HG03196 (cell line): ENCODE results near the gene GALNT4.

Experiments
- ATAC-seq: cut with Tn5 transposase; IDR thresholded peaks from one replicate; pipeline ENCODE4 v1.9.1; 2021; ENCODE audit not compliant: unreplicated experiment

Gene GALNT4

DNA sequence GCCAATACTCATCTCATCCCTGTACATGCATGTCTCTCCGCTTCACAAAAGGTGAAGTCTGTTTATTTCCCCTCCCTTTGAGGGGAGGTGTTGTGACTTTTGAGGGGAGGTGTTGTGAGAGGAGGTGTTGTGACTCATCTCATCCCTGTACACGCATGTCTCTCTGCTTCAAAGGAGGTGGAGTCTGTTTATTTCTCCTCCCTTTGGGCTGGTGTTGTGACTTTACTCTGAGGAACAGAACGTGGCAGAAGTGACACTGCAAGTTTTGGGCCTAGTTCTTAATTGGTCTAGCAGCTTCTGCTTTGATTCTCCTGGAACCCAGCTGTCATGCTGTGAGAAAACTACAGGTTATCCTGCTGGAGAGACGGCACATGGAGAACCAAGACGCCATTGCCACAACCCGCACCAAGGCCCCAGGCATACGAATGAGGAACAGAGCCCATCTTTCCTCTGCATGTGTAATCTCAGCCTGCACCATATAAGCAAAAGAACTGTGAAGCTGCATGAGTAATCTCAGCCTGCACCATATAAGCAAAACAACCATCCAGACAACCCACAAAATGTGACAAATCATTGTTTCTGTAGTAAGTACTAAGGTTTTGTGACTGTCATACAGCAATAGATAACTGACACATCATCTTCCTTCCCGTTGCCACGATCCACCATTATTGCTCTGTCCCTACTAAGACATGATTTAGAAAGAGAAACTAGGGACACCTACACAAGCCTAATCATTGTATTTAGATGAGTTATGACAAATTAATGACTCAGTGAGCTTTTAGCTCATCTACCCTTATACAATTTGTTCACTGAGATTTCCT is 30.0 kb downstream of the GALNT4 start:
- ATAC-seq: peak; percentile 46

DNA sequence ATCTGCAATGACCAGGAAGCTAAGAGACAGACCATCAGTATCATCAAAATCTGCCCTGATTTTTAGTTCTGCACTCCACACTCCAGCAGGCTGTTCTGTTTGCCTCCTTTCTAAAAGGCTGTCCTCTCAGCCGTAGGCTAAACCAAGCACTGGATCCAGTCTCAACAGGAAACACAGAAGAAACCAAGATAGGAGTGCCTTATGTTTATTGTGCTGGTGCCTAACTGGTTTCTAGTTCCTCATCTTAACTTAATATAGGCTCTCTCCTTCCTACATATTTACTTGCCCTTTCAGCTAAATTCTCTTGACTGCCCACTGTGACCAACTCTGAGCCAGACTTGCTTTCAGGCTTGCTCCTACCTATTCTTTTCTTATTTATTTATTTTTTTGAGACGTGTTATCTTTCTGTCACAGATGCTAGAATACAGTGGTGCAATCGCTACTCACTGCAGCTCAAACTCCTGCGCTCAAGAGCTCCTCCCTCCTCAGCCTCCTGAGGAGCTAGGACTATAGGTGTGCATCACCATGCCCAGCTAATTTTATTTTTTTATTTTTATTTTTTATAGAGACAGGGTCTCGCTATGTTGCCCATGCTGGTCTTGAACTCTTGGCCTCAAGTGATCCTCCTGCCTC is 30.8 kb downstream of the GALNT4 start:
- no peak for ATAC-seq

DNA sequence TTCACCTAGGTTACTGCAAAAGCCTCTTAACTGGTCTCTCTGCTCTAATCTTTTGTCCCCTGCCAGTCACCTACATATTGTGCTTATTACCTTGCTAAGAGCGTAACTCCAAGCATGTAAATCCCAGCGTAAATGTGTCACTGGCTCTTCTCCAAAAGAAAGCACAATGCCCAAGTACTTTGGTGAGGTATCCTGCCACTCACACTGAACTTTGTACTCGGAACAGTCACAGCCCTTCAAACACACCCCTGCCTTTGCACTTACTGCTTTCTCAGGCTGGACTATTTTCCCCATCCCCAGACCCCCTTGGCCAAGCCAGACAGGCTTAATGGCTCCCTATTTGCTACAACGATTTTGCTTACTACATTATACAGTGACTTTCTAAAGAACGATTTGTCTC is 31.7 kb downstream of the GALNT4 start:
- no peak for ATAC-seq

DNA sequence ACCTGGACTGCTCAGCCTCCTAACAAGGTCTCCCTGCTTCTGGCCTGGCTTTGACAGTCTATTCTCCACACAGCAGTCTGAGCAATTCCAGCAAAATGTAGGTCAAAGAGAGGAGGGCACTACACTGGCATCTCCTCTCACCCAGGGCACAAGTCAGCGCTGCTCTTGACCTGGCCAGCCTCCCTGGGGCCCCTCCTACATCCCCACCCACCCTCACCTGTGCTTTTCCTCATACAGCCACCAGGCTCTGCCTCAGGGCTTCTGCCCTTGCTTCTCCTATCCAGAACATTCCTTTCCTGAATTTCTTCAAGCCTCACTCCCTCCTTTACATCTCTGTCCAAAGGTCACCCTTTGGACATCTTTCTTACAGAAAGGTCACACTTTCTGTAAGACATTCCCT is 33.7 kb downstream of the GALNT4 start:
- ATAC-seq: no peak

DNA sequence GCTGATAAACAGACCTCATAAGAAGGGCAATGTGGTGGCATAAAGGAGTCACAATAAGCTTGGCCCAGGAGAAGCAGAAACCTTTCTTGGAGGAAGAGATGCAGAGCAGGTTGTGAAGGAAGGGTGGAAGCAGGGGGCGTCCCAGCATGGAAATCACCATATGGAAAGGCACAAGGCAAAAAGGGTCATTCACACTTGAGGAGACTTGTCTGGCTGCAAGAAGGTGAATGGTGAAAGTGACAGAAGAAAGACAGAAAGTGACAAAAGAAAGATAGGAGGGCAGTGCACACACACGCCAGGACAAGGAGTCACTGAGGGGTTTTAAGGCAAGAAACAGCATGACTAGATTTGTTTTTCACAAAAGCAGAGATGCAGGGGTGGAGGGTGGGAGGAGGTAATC is 38.3 kb downstream of the GALNT4 start:
- ATAC-seq: no peak

DNA sequence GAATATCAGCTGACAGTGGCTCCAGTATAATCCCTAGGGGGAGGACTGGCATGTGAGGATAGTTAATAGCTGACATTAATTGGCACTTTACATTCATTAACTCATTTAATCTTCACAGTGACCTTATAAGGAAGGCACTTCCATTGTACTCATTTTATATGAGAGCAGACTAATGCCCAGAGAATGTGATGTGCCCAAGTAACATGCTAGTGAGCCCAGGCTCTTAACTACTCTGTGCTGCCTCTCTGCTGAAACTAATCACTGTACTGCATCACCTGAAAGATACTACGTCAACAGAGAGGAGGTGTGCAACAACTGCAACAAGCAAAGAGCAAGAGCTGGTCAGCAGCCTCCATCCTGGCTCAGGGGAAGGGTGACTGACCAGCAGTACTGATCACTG is 40.1 kb downstream of the GALNT4 start:
- ATAC-seq: no peak

DNA sequence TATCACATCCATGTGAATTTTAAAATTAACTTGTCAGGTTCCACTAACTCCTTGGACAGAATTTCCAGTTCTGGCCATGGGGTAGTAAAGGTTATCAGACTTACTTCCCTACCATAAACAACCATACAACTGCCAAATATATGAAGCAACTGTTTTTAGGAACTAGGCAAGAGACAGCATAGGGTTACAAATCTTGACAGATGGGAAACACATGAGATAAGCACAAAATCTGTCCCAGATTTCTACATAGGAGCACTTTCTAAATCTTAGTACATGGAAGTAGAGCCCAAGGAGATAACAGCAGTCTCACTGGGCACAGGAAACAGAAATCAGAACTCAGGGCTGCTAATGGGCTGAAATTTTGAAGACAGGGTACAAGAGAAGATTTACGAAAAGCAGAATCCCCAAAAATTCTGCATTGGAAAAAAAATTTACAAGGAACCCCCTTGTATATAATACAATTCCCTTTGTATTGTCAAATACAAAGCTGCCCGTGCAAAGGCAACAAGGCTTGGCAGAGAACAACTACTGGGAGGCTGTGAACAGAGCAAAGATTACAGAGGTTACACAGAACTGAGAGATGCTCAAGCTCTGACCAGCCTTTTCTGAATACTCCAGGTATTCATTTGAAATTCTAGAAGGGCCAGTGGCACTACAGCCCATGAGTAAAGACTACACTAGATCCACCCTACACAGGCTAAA is 43.2 kb downstream of the GALNT4 start:
- ATAC-seq: no peak

DNA sequence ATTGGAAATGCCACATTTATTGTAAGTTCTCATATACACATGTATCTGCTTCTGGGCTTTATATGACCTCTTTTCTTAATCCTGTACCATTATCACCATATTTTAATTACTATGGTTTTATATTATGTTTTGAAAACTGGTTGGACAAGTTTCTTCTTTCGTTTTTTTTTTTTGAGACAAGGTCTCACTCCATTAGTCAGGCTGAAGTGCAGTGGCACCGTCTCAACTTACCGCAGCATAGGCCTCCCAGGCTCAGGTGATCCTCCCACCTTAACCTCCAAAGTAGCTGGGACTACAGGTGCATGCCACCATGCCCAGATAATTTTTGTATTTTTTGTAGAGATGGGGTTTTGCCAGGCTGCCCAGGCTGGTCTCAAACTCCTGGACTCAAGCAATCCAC is 44.6 kb downstream of the GALNT4 start:
- no peak for ATAC-seq

DNA sequence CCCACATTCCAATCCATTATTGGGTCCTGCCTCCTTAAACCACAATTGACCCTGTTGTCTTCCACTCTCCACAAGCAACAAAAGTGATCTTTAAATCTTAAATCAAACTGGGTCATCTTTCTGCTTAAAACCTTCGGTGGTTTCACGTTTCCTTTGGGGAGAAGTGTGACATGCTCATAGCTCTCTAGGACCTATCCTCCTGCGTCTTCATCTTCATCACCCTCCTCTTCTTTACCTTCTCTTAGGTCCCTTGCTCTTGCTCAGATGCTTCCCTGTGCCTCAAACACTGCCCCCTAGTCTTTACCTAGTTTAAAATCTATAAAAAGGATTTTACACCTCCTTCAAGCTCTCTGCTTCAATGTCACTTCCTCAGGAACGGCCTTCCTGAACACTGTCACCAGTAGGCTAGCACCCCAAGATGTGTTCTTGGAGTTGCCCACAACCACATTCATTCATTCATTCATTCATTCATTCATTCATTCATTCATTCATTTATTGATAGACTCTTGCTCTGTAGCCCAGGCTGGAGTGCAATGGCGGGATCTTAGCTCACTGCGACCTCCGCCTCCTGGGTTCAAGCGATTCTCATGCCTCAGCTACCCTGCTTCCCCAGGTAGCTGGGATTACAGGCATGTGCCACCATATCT is 46.8 kb downstream of the GALNT4 start:
- no peak for ATAC-seq

DNA sequence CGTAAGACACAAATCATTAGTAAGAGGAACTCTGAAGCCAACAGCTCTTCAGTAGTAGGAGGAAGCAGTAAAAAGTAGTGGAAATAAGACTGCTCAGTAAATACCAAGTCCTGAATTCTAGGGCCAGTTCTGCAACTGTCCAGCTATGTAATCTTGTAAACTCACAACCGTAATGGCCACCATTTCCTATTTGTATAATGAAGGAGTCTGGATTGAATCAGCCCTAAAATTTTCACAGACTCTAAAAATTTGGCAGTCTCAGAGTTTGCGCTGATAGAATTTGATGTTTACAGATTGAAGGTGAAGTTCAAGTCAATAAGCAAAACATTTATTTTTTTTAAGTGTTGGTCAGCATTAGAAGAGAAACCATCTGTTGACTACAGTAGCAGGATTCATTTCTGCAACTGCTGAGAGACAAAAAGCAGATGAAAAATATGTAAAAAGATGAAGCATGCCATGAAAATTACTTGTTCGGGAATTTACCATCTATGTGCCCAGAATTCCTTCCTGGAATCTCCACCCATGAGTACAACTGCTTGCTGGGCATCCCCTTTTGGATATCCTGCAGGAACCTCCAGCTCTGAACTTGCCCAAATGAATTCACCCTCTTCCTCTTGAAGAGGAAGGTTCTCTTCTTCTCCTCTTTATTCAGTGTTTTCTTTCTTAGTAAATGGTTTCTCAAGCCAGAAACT is 47.5 kb downstream of the GALNT4 start:
- no peak for ATAC-seq

DNA sequence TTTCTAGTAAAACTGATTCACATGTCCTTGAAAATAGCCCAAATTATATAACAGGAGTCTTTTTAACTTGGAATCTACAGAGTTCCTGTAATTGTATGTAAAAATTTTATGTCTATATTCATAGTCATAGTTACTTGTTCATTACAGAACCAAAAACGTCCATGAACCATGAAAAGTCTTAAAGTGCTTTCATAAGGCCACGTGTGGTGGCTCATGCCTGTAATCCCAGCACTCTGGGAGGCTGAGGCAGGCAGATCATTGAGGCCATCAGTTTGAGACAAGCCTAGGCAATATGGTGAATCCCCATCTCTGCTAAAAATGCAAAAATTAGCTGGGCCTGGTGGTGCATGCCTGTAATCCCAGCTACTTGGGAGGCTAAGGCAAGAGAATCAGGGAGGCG is 48.4 kb downstream of the GALNT4 start:
- no peak for ATAC-seq

DNA sequence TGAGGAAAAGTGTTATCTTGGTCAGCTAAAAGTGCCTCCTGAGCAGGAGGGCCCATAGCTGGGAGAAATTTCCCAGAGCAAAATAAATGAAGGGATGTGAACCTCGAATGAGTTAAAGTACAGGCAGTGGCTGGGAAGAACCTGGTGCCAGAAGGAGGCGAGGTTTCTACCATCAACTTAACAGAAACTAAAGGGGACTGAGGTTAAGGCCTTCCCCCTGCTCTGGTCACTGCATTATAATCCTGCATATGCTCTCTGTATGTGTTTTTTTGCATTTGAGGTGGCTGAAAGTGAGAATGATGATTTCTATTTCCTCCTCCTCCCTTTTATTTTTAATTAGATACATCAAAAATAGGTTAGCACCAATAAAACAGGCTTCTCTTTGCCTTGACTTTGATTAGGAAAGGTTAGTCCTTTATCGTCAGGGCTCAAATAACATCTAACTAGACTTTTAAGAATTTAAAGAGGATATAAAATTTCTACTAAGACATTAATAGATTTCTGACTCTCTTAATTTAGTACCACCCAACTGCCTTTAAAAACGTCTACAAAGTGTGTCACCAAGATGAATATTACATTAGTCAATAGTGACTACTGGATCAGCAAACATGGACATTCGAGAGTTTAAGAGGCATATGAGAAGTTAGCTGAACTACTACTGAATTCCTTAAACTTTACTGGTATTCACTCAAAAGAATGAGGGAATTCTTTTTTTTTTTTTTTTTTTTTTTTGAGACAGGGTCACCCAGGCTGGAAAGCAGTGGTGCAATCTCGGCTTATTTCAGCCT is 49.2 kb downstream of the GALNT4 start:
- ATAC-seq: no peak

DNA sequence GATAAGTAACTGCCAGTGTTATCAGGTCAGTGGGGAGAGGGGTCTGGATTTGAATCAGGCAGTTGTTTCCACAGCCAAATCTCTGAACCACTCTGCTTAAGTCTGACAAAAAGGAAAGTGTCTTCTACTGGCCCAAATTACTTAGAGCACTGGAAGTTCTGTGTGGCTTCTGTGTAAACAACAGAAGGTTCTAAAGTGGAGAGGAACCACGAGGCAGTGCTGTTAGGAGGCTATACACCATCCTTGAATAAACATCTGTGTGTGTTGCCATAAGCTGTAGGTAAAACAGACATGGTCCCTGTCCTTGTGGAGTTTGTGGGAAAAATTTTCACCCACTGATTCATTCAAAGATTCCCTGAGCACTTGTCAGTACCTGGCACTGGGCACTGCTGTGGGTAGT is 50.0 kb downstream of the GALNT4 start:
- ATAC-seq: no peak
